Rectal smooth muscle tissue (tissue), 1 donor: Measurements from ENCODE around the gene HBM.

Experiments
- H3K27ac ChIP-seq: one replicate; pipeline ENCODE4 v1.7.0; 2013; ENCODE audit warnings: low read depth, low read length, inconsistent platforms
- H3K27me3 ChIP-seq: one replicate; pipeline ENCODE4 v1.7.0; 2013; ENCODE audit warnings: low read length; ENCODE audit not compliant: control insufficient read depth, insufficient read depth
- H3K36me3 ChIP-seq: one replicate; pipeline ENCODE4 v1.7.0; 2013; ENCODE audit warnings: low read length; ENCODE audit not compliant: control insufficient read depth, insufficient read depth
- H3K4me1 ChIP-seq: one replicate; pipeline ENCODE4 v1.7.0; 2013; ENCODE audit warnings: low read length; ENCODE audit not compliant: control insufficient read depth, insufficient read depth
- H3K4me3 ChIP-seq: one replicate; pipeline ENCODE4 v1.7.0; 2013; ENCODE audit warnings: low read length
- H3K9ac ChIP-seq: one replicate; pipeline ENCODE4 v1.7.0; 2013; ENCODE audit warnings: low read length

HBM gene

DNA sequence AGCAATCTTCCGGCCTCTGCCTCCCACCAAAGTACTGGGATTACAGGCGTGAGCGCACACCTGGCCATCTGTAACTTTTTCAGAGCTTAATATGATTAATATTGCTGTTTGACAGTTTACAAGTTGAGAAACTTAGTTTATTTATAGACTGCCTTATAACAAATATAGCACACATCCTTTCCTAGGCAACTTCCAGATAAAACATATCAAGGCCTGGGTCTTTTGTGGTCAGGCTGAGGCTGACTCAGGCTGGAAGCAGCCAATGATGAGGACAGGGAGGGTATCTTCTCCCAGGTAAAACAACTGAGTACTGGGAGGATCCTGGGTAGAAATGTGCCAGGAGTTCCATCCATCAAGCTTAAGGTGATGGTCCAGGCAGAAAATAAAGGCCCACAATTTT lies 47.2 kb downstream of the HBM start:
- no peak overlapping the region for H3K27ac ChIP-seq
- H3K27me3 ChIP-seq = no peaks in the 10 kb centered on the region
- H3K36me3 ChIP-seq = peaks cover 22% of the 10 kb centered on the region
- H3K4me3 ChIP-seq = no peak overlapping the region
- no peak overlapping the region for H3K9ac ChIP-seq
- H3K4me1 ChIP-seq = no peaks in the 10 kb centered on the region
